ENCODE measurements around the gene ASTN2. TPM values are rescaled to one million over a fixed set of nuclear protein-coding genes. Genes with fewer than 3 reads are reported as not detected.

The ASTN2 gene
- total and polyA plus RNA-seq, 9 of the 15 experiments (the other 6 are each of a cell fraction or from before 2014, with no cell fraction given) = 0.56 to 3.5 (median 1.9) TPM

DNA sequence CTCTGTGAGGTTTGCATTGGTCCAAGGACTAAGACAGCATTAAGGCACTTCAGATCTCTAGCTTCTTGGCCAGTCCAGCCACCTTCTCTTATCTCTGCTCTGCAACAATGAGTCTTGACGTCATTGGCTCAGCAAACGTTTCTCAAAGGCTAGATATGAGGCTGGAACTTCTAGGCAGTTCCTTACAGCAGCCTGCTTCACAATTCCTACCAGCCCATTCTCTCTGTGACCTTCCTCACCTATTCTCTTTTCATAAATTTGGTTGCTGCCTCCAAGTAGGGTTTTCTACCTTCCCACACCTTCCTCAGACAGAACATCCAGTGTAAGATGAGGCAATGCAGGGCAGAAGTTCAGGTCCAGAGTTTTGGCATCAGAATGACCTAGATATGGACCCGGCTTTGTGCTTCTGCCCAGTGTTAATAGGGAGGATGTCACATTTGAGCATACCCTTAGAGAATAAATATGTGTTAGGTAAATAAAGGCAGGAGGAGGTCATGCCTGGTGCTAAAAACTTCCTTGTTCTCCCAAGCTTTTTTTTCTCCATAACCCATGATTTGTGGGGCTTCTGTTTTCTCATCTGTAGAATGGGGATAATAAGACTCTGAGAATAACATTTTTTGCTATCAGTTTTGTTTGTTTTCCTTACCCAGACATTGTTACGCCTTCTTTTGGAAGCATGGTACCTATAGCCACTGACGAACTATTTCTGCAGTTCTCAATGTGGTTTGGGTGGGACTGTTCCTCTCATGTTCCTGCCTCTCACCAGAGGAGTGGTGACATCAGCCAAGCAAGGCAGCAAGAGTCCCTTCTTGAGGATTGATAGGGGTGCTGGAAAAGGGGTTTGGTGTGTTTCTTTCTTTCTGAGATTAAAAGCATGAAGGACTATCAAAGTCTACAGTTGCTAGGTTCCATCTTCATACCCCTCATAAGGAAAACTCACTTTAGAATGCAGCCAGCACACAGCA, 948.3 kb downstream of the ASTN2 start (continued):
- no peak for TF ChIP-seq CEBPZ (IDR thresholded peaks at IDR 0.05; ENCODE audit: borderline replicate concordance, low read depth, low read length)
- peak; percentile 65 to 81 for TF ChIP-seq TRIM24 (IDR thresholded peaks at IDR 0.05)
- no peak for TF ChIP-seq MAFG (tag; conservative IDR thresholded peaks at IDR 0.05)
- peak; percentile 95 for TF ChIP-seq RNF2 (IDR thresholded peaks at IDR 0.05)
- no peak for TF ChIP-seq MTF1 (CRISPR knock-in tag; IDR thresholded peaks at IDR 0.05; ENCODE audit: borderline replicate concordance)
- peak; percentile 78; the same call in 1 of the 2 replicates for TF ChIP-seq KLF16 (IDR thresholded peaks at IDR 0.05)
- TF ChIP-seq THAP12 (CRISPR knock-in tag; IDR thresholded peaks at IDR 0.05) = no peak
- no peak for TF ChIP-seq NRF1 (conservative IDR thresholded peaks at IDR 0.05 in 1 of 2, IDR thresholded peaks at IDR 0.05 in 1 of 2)
- TF ChIP-seq HMG20A (CRISPR knock-in tag; conservative IDR thresholded peaks at IDR 0.05) = no peak
- no peak for TF ChIP-seq SFPQ (IDR thresholded peaks at IDR 0.05; ENCODE audit: low read depth, low read length)
- TF ChIP-seq CREM (IDR thresholded peaks at IDR 0.05; ENCODE audit: low read depth) = peak; percentile 99
- TF ChIP-seq, protein P1, sequence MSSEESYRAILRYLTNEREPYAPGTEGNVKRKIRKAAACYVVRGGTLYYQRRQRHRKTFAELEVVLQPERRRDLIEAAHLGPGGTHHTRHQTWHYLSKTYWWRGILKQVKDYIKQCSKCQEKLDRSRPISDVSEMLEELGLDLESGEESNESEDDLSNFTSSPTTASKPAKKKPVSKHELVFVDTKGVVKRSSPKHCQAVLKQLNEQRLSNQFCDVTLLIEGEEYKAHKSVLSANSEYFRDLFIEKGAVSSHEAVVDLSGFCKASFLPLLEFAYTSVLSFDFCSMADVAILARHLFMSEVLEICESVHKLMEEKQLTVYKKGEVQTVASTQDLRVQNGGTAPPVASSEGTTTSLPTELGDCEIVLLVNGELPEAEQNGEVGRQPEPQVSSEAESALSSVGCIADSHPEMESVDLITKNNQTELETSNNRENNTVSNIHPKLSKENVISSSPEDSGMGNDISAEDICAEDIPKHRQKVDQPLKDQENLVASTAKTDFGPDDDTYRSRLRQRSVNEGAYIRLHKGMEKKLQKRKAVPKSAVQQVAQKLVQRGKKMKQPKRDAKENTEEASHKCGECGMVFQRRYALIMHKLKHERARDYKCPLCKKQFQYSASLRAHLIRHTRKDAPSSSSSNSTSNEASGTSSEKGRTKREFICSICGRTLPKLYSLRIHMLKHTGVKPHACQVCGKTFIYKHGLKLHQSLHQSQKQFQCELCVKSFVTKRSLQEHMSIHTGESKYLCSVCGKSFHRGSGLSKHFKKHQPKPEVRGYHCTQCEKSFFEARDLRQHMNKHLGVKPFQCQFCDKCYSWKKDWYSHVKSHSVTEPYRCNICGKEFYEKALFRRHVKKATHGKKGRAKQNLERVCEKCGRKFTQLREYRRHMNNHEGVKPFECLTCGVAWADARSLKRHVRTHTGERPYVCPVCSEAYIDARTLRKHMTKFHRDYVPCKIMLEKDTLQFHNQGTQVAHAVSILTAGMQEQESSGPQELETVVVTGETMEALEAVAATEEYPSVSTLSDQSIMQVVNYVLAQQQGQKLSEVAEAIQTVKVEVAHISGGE (CRISPR knock-in tag; IDR thresholded peaks at IDR 0.05) = peak in 1 of 3 experiments; percentile 68; a peak in 2 of 6 replicates
- no peak for TF ChIP-seq TFAP4 (CRISPR knock-in tag; IDR thresholded peaks at IDR 0.05; ENCODE audit: borderline replicate concordance)

Data from K562 (cell line).